SK-N-SH treated with all-trans-retinoic acid at 6 μM for 48 hours (cell line): ENCODE results near the gene EEF1AKMT4.

Source experiments
- ESRRG ChIP-seq: fragments of 250-450 bp; sonication (Bioruptor Pico); IDR thresholded peaks from 2 replicates; pipeline ENCODE4 v1.6.1; 2021; ENCODE audit warnings: mild to moderate bottlenecking
- OSR1 ChIP-seq: fragments of 250-450 bp; sonication (Bioruptor Pico); IDR thresholded peaks from 2 replicates; pipeline ENCODE4 v1.8.0; 2022; ENCODE audit warnings: moderate library complexity, mild to moderate bottlenecking, inconsistent platforms
- RARB ChIP-seq: fragments of 250-450 bp; sonication (Bioruptor Pico); IDR thresholded peaks from 2 replicates; pipeline ENCODE4 v1.8.0; 2021; ENCODE audit warnings: mild to moderate bottlenecking, moderate library complexity
- ZFP3 ChIP-seq: fragments of 250-450 bp; sonication (Bioruptor Pico); IDR thresholded peaks from 2 replicates; pipeline ENCODE4 v1.5.0; 2020; ENCODE audit warnings: mild to moderate bottlenecking, moderate library complexity
- ZNF565 ChIP-seq: fragments of 450-650 bp; formaldehyde crosslinking; conservative IDR thresholded peaks from 2 replicates; pipeline ENCODE4 v1.5.0; 2020; ENCODE audit warnings: low read depth, mild to moderate bottlenecking, moderate library complexity

DNA sequence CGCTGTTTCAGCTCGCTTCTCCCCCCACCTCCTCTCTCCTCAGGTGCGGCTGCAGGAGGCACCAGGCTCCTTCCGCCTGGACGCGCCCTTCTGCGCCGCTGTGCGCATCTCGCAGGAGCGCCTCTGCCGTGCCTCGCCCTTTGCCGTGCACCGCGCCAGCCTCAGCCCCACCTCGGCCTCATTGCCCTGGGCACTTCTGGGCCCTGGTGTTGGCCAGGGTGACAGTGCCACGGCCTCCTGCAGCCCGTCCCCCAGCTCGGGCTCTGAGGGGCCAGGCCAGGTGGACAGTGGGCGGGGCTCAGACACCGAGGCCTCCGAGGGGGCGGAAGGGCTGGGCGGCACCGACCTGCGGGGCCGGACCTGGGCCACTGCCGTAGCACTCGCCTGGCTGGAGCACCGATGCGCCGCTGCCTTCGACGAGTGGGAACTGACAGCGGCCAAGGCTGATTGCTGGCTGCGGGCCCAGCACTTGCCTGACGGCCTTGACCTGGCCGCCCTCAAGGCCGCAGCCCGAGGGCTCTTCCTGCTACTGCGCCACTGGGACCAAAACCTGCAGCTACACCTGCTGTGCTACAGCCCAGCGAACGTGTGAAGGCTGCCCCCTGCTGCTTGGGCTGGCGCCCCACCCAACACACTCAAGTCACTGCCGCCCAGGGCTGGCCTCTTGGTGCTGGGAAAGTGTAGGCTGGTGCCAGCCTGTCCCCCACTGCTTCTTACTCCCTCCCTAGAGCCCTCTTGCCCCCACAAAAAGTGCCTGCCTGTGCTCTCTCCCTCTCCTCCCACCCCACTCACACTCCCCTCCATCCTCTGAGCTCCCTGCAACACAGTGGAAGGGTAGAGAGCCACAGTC lies 7.8 kb upstream of the EEF1AKMT4 start:
- TF ChIP-seq ZFP3 (CRISPR knock-in tag) (no peak), ESRRG (CRISPR knock-in tag) (no peak), ZNF565 (no peak), OSR1 (no peak), RARB (CRISPR knock-in tag) (no peak)
